Epithelial cell of umbilical artery (primary cell): ENCODE measurements around the gene TRAT1. TPM values are rescaled to one million over a fixed set of nuclear protein-coding genes. Genes with fewer than 3 reads are reported as not detected.

ENCODE experiments used
- total RNA-seq: library from RNA; depleted of rRNA; stranded (reverse); fragments of >200 nt; gene quantifications from 2 replicates; pipeline ENCODE4 v1.2.3, GENCODE V29; 2014

TRAT1 gene, protein sequence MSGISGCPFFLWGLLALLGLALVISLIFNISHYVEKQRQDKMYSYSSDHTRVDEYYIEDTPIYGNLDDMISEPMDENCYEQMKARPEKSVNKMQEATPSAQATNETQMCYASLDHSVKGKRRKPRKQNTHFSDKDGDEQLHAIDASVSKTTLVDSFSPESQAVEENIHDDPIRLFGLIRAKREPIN
- not detected in 2 replicates for total RNA-seq

DNA sequence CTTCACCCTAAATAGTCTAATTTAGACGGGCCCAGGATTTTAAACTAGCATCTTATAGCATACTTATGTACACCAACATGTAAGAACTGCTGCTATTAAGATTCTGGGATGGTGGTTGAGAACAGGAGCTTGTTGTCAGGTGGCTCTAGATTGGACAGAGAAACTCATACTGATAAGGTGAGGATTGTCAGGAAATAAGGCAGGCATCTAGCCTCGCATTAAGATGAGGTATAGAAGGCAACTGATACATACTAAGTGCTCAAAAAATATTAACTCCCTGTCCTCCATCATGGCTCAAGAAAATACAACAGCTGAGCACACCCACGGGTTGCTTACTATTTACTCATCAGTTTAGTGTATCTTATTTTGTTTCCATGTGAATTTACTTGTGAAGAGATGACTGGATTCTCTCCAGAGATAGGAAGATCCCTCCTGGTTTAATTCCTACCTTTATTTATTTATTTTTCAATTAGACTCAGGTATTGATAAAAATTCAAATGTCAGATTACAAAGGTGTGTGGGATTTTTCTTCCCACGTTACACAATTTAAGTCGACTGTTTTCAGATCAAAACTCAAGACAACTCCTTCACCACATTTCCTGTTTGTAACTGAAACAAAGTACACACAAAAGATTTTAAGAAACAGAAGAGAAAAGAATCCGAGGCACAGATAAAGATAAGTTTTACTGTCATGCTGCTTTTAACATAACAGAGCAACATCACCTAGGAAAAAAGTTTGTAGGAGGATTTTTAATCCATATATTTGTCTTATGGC, at the start of gene TRAT1:
Gene TRAT1 (plus strand): TSS at position 664 of the 775 bp plus-strand sequence. CDS start 142 bp downstream, outside the sequence.

Other genes starting within 250 kb of the TRAT1 start
- gene CIP2A, start 233.3 kb upstream of the TRAT1 start, total RNA-seq = 24.7 and 29.9 TPM in 2 replicates
- gene DZIP3, start 233.1 kb upstream of the TRAT1 start, total RNA-seq = 4.5 and 7.0 TPM in 2 replicates
- not detected in 2 replicates for gene RETNLB, start 65.4 kb upstream of the TRAT1 start, total RNA-seq
- not detected in 2 replicates for gene GUCA1C, start 131.1 kb downstream of the TRAT1 start, total RNA-seq